ENCODE results near the gene PCDH8.

PCDH8 gene

DNA sequence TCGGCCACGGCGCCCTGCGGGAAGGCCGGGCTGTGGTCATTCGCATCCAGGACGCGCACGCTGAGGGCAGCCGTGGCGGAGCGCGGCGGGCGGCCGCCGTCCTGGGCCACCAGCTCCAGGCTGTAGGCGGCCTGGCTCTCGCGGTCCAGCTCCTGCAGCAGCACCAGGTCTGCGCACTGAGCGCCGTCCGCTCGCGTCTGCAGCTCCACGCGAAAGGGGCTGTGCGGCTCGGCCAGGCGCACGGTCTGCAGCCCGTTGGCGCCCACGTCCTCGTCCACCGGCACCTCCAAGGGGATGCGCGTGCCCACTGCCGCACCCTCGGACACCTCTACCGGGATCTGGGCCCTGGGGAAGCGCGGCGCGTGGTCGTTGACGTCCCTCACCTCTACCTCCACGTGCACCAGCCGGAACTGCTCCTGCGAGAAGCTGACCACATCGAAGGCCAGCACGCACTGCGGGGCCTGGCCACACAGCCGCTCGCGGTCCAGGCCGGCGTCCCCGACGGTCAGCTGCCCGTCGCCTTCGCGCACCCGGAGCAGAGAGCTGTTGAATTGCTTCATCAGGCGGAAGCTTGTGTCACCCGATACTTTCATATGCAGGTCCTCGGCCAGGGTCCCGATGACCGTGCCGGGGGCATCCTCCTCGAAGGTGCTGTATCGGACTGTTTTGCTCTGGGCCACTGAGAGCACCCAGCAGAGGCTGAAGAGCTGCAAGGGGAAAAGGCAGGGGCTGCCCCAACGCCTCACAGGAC lies 583 bp downstream of the PCDH8 start:
- TF ChIP-seq, protein P1, sequence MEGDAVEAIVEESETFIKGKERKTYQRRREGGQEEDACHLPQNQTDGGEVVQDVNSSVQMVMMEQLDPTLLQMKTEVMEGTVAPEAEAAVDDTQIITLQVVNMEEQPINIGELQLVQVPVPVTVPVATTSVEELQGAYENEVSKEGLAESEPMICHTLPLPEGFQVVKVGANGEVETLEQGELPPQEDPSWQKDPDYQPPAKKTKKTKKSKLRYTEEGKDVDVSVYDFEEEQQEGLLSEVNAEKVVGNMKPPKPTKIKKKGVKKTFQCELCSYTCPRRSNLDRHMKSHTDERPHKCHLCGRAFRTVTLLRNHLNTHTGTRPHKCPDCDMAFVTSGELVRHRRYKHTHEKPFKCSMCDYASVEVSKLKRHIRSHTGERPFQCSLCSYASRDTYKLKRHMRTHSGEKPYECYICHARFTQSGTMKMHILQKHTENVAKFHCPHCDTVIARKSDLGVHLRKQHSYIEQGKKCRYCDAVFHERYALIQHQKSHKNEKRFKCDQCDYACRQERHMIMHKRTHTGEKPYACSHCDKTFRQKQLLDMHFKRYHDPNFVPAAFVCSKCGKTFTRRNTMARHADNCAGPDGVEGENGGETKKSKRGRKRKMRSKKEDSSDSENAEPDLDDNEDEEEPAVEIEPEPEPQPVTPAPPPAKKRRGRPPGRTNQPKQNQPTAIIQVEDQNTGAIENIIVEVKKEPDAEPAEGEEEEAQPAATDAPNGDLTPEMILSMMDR (IDR thresholded peaks at IDR 0.05; ENCODE audit: insufficient read depth, low read length, poor library complexity, severe bottlenecking) = no peak
- no peak for TF ChIP-seq EZH2phosphoT487 (conservative IDR thresholded peaks at IDR 0.05; ENCODE audit: low read length)
- Histone ChIP-seq H3K9me3 (ENCODE audit: insufficient read depth, low read length) (no peaks in the 10 kb centered on the region), H3K36me3 (ENCODE audit: low read length) (no peaks in the 10 kb centered on the region), H3K4me2 (ENCODE audit: low read depth, low read length, poor library complexity, severe bottlenecking) (no peak overlapping the region), H4K20me1 (ENCODE audit: low read depth, low read length) (no peaks in the 10 kb centered on the region), H3K27ac (ENCODE audit: low read depth, low read length) (no peak overlapping the region), H3K9me2 (replicated peaks; ENCODE audit: insufficient read depth, low read length) (no peaks in the 10 kb centered on the region), H3F3A (ENCODE audit: insufficient read depth) (no peaks in the 10 kb centered on the region), H3K79me2 (ENCODE audit: insufficient read depth, low read length) (no peaks in the 10 kb centered on the region), H3K9ac (ENCODE audit: low read length) (no peak overlapping the region), H3K27me3 (ENCODE audit: low read length) (no peaks in the 10 kb centered on the region), H2AFZ (ENCODE audit: low read depth, low read length, severe bottlenecking) (no peak overlapping the region), H3K4me3 (ENCODE audit: insufficient read depth, low read length, poor library complexity, severe bottlenecking) (no peak overlapping the region)

DNA sequence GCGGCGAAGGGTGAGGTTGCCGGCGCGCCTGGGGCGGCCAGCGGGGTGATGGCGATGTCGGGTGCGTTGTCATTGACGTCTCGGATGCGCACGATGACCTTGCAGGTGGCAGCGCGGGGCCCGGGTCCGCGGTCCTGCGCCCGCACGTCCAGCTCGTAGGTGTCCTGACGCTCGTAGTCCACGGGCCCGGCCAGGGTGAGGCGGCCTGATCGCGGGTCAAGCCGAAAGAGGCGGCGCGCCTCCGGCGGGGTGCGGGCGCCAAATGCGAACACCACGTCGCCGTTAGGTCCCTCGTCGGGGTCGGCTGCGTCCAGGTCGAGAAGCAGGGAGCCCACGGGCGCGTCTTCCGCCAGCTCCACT lies 1.1 kb downstream of the PCDH8 start:
- Histone ChIP-seq H2AFZ (ENCODE audit: low read depth, low read length, severe bottlenecking) (no peak overlapping the region), H3K36me3 (ENCODE audit: low read length) (no peaks in the 10 kb centered on the region), H3K27ac (ENCODE audit: low read depth, low read length) (no peak overlapping the region), H3F3A (ENCODE audit: insufficient read depth) (no peaks in the 10 kb centered on the region), H3K9me2 (replicated peaks; ENCODE audit: insufficient read depth, low read length) (no peaks in the 10 kb centered on the region), H4K20me1 (ENCODE audit: low read depth, low read length) (no peaks in the 10 kb centered on the region), H3K4me3 (ENCODE audit: insufficient read depth, low read length, poor library complexity, severe bottlenecking) (no peak overlapping the region), H3K79me2 (ENCODE audit: insufficient read depth, low read length) (no peaks in the 10 kb centered on the region), H3K4me2 (ENCODE audit: low read depth, low read length, poor library complexity, severe bottlenecking) (no peak overlapping the region), H3K9ac (ENCODE audit: low read length) (no peak overlapping the region), H3K9me3 (ENCODE audit: insufficient read depth, low read length) (no peaks in the 10 kb centered on the region), H3K27me3 (ENCODE audit: low read length) (no peaks in the 10 kb centered on the region)
- TF ChIP-seq, protein P1 (IDR thresholded peaks at IDR 0.05; ENCODE audit: insufficient read depth, low read length, poor library complexity, severe bottlenecking) = no peak
- no peak for TF ChIP-seq EZH2phosphoT487 (conservative IDR thresholded peaks at IDR 0.05; ENCODE audit: low read length)

DNA sequence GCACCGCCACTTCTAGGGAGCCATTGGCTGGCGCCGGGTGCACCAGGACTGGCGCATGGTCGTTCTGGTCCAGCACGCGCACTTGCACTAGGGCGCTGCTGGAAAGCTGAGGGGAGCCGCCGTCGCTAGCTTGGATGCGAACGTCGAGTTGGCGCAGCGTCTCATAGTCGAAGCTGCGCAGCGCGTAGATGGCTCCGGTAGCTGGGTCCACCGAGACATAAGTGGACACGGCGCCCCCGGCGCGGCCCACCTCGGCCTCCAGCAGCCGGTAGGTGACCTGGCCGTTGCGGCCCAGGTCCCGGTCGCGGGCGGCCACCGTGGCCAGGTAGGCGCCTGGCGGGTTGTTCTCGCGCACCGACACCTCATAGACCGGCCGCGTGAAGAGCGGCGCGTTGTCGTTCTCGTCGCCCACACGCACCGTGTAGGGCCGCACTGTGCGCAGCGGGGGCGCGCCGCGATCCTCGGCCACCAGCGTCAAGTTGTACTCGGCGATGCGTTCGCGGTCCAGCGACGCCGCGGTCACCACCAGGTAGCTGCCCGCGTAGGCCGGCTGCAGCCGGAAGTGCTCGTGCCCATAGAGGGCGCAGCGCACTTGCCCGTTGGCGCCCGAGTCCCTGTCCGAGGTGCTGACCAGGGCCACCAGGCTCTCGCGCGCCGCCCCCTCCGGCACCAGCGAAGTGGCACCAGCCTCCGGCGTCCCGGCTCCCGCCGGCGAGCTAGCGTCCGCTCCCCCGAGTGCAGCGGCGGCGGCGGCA lies 1.7 kb downstream of the PCDH8 start:
- Histone ChIP-seq H2AFZ (ENCODE audit: low read depth, low read length, severe bottlenecking) (no peak overlapping the region), H3K4me3 (ENCODE audit: insufficient read depth, low read length, poor library complexity, severe bottlenecking) (no peak overlapping the region), H3K4me2 (ENCODE audit: low read depth, low read length, poor library complexity, severe bottlenecking) (no peak overlapping the region)

More for the DNA sequence above, 1.7 kb downstream of the PCDH8 start:
- Histone ChIP-seq H3K36me3 (ENCODE audit: low read length) (no peaks in the 10 kb centered on the region), H3K27me3 (ENCODE audit: low read length) (no peaks in the 10 kb centered on the region), H3K79me2 (ENCODE audit: insufficient read depth, low read length) (no peaks in the 10 kb centered on the region), H3K9me2 (replicated peaks; ENCODE audit: insufficient read depth, low read length) (no peaks in the 10 kb centered on the region), H4K20me1 (ENCODE audit: low read depth, low read length) (no peaks in the 10 kb centered on the region), H3K9ac (ENCODE audit: low read length) (no peak overlapping the region), H3F3A (ENCODE audit: insufficient read depth) (no peaks in the 10 kb centered on the region), H3K27ac (ENCODE audit: low read depth, low read length) (no peak overlapping the region), H3K9me3 (ENCODE audit: insufficient read depth, low read length) (no peaks in the 10 kb centered on the region)
- TF ChIP-seq EZH2phosphoT487 (conservative IDR thresholded peaks at IDR 0.05; ENCODE audit: low read length) = no peak
- TF ChIP-seq, protein P1 (IDR thresholded peaks at IDR 0.05; ENCODE audit: insufficient read depth, low read length, poor library complexity, severe bottlenecking) = no peak

Measured in SU-DHL-6 (cell line).